ENCODE measurements around the gene NFS1. TPM values are rescaled to one million over a fixed set of nuclear protein-coding genes. Genes with fewer than 3 reads are reported as not detected.

The NFS1 gene
- total RNA-seq, 5 donors from 2014 or later (not counting 1 experiment from before 2014, with no cell fraction given), result 17.7 to 33.5 (median 31.2) TPM

DNA sequence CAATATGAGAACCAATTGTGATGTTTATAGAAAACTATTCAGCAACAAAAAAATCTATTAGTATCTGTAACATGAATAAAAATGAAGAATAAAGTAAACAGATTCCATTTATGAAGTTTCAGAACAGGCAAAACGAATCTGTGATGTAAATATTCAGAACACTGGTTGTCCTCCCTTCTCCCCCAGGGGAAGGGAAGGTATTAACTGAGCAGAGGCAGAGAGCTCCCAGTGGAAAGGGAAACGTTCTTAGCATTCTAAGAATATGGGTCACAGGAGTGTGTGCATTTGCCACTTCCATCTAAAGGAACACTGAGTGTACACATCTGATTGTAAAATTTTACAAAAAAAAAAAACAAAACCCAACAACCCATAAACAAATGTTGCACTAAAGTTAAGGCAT is 60.4 kb downstream of the NFS1 start:
- H3K27ac Mint-ChIP-seq, result no peak overlapping the region
- no peaks in the 10 kb centered on the region for H3K27me3 Mint-ChIP-seq
- no CpG with 5 or more reads among the region's 2 CpGs for WGBS (ENCODE audit: insufficient coverage)
- H3K4me3 Mint-ChIP-seq, result no peak overlapping the region
- H3K36me3 Mint-ChIP-seq, result peaks cover 4% of the 10 kb centered on the region
- peaks cover 77 to 79% (median 79%) of the 10 kb centered on the region in 3 donors for H3K4me1 Mint-ChIP-seq
- no peak overlapping the region for H3K4me3 ChIP-seq (ENCODE audit: control insufficient read depth in 1 of 2, extremely low read depth in 1 of 2, low read length in 1 of 2)
- H3K4me1 ChIP-seq (ENCODE audit: control insufficient read depth in 1 of 2, extremely low read depth in 1 of 2, insufficient read depth in 2 of 2, low read length in 2 of 2), result peaks cover 0 to 18% of the 10 kb centered on the region in 2 experiments
- H3K27me3 ChIP-seq (replicated peaks in 1 of 2; ENCODE audit: control insufficient read depth in 2 of 2, extremely low read depth in 1 of 2, insufficient read depth in 2 of 2, low read length in 1 of 2), result no peaks in the 10 kb centered on the region
- no peaks in the 10 kb centered on the region for H3K9me3 ChIP-seq
- ATAC-seq (replicated peaks in 1 of 4) (no peak), DNase-seq (no peak)
- CTCF ChIA-PET, result no interaction called here
- no peaks in the 10 kb centered on the region for H3K36me3 ChIP-seq (ENCODE audit: control insufficient read depth in 2 of 2, extremely low read depth in 1 of 2, insufficient read depth in 1 of 2, low read length in 1 of 2)
- no peak overlapping the region for H3K27ac ChIP-seq (ENCODE audit: low read length)
- H3K9me3 Mint-ChIP-seq, result no peaks in the 10 kb centered on the region
- POLR2A ChIA-PET, result no interaction called here

- no peaks in the 10 kb centered on the region for H3K27me3 Mint-ChIP-seq
- no peak overlapping the region for H3K27ac ChIP-seq (ENCODE audit: low read length)
- no peaks in the 10 kb centered on the region for H3K27me3 ChIP-seq (replicated peaks in 1 of 2; ENCODE audit: control insufficient read depth in 2 of 2, extremely low read depth in 1 of 2, insufficient read depth in 2 of 2, low read length in 1 of 2)
- peak overlapping the region in 1 of 2 donors; percentile 22 for H3K27ac Mint-ChIP-seq
- H3K4me3 Mint-ChIP-seq, result no peak overlapping the region
- H3K4me3 ChIP-seq (ENCODE audit: control insufficient read depth in 1 of 2, extremely low read depth in 1 of 2, low read length in 1 of 2), result no peak overlapping the region
- H3K4me1 Mint-ChIP-seq, result peaks cover 67 to 78% (median 67%) of the 10 kb centered on the region in 3 donors
- H3K9me3 ChIP-seq, result no peaks in the 10 kb centered on the region
- H3K36me3 ChIP-seq (ENCODE audit: control insufficient read depth in 2 of 2, extremely low read depth in 1 of 2, insufficient read depth in 1 of 2, low read length in 1 of 2), result peaks cover 0 to 9% of the 10 kb centered on the region in 2 donors
- ChIA-PET CTCF (no interaction called here), POLR2A (interaction anchor here in 1 of 2 donors (0.6 kb wide), 1 partner anchor 57 kb away, joined by 4 read pairs; no protein-coding TSS in a partner anchor)
- H3K9me3 Mint-ChIP-seq, result no peaks in the 10 kb centered on the region
- WGBS (ENCODE audit: insufficient coverage), result 94% methylated on average over 6 of the region's 6 CpGs
- no peak for DNase-seq
- H3K36me3 Mint-ChIP-seq, result peaks cover 7% of the 10 kb centered on the region
- peaks cover 0 to 22% of the 10 kb centered on the region in 2 experiments for H3K4me1 ChIP-seq (ENCODE audit: control insufficient read depth in 1 of 2, extremely low read depth in 1 of 2, insufficient read depth in 2 of 2, low read length in 2 of 2)
- no peak for ATAC-seq (replicated peaks in 1 of 4)
Measured at GRCh38 chr20:35637276-35637675, 61.9 kb downstream of the NFS1 start.

GRCh38 chr20:35636095-35636494 is 63.1 kb downstream of the NFS1 start:
- peaks cover 0 to 22% of the 10 kb centered on the region in 2 experiments for H3K4me1 ChIP-seq (ENCODE audit: control insufficient read depth in 1 of 2, extremely low read depth in 1 of 2, insufficient read depth in 2 of 2, low read length in 2 of 2)
- no peak overlapping the region for H3K4me3 ChIP-seq (ENCODE audit: control insufficient read depth in 1 of 2, extremely low read depth in 1 of 2, low read length in 1 of 2)
- DNase-seq (no peak), ATAC-seq (replicated peaks in 1 of 4) (no peak)
- H3K27ac ChIP-seq (ENCODE audit: low read length), result no peak overlapping the region
- ChIA-PET CTCF (interaction anchor here (0.5 to 0.8 kb wide), 2 partner anchors 9 to 852 kb away, joined by 4 to 7 read pairs; no protein-coding TSS in a partner anchor), POLR2A (no interaction called here)
- H3K9me3 ChIP-seq, result no peaks in the 10 kb centered on the region
- no peaks in the 10 kb centered on the region for H3K27me3 Mint-ChIP-seq
- H3K9me3 Mint-ChIP-seq, result no peaks in the 10 kb centered on the region
- peaks cover 57 to 69% (median 58%) of the 10 kb centered on the region in 3 donors for H3K4me1 Mint-ChIP-seq
- H3K27ac Mint-ChIP-seq, result peak overlapping the region in 1 of 2 donors; percentile 15
- H3K4me3 Mint-ChIP-seq, result no peak overlapping the region
- no peaks in the 10 kb centered on the region for H3K27me3 ChIP-seq (replicated peaks in 1 of 2; ENCODE audit: control insufficient read depth in 2 of 2, extremely low read depth in 1 of 2, insufficient read depth in 2 of 2, low read length in 1 of 2)
- 93% methylated on average over 1 of the region's 2 CpGs for WGBS (ENCODE audit: insufficient coverage)
- peaks cover 17% of the 10 kb centered on the region for H3K36me3 Mint-ChIP-seq
- peaks cover 3 to 21% of the 10 kb centered on the region in 2 donors for H3K36me3 ChIP-seq (ENCODE audit: control insufficient read depth in 2 of 2, extremely low read depth in 1 of 2, insufficient read depth in 1 of 2, low read length in 1 of 2)

DNA sequence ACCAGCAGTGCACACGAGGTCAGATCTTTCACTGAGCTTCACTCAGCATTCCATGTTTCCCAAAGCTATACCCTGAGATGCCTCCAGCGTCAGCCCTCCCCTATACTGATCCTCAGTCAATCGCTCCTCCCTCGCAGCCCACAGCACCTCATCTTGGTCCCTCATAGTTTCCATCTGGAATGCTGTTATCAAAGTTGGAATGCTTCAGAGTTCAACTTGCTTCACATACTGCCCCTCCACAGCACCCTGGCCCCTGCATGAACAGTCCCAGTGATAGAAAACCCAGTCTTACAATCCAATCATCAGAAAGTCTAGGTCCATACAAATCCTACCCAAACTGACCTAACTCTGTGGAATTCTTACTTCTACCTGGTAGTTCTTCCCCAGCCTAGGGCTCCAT is 63.5 kb downstream of the NFS1 start:
- ATAC-seq (replicated peaks in 1 of 4), result no peak
- Mint-ChIP-seq H3K27ac (peak overlapping the region; percentile 8 to 53), H3K4me3 (no peak overlapping the region), H3K27me3 (no peaks in the 10 kb centered on the region), H3K4me1 (peaks cover 52 to 65% (median 53%) of the 10 kb centered on the region in 3 donors), H3K9me3 (no peaks in the 10 kb centered on the region), H3K36me3 (peaks cover 19% of the 10 kb centered on the region)
- POLR2A ChIA-PET, result no interaction called here
- no peak for DNase-seq
- WGBS (ENCODE audit: insufficient coverage), result 98% methylated on average over 4 of the region's 4 CpGs
- CTCF ChIA-PET, result no interaction called here
- no peaks in the 10 kb centered on the region for H3K9me3 ChIP-seq
- no peaks in the 10 kb centered on the region for H3K27me3 ChIP-seq (replicated peaks in 1 of 2; ENCODE audit: control insufficient read depth in 2 of 2, extremely low read depth in 1 of 2, insufficient read depth in 2 of 2, low read length in 1 of 2)
- H3K4me3 ChIP-seq (ENCODE audit: control insufficient read depth in 1 of 2, extremely low read depth in 1 of 2, low read length in 1 of 2), result no peak overlapping the region
- peaks cover 0 to 22% of the 10 kb centered on the region in 2 experiments for H3K4me1 ChIP-seq (ENCODE audit: control insufficient read depth in 1 of 2, extremely low read depth in 1 of 2, insufficient read depth in 2 of 2, low read length in 2 of 2)
- no peak overlapping the region for H3K27ac ChIP-seq (ENCODE audit: low read length)
- peaks cover 8 to 25% of the 10 kb centered on the region in 2 donors for H3K36me3 ChIP-seq (ENCODE audit: control insufficient read depth in 2 of 2, extremely low read depth in 1 of 2, insufficient read depth in 1 of 2, low read length in 1 of 2)

DNA sequence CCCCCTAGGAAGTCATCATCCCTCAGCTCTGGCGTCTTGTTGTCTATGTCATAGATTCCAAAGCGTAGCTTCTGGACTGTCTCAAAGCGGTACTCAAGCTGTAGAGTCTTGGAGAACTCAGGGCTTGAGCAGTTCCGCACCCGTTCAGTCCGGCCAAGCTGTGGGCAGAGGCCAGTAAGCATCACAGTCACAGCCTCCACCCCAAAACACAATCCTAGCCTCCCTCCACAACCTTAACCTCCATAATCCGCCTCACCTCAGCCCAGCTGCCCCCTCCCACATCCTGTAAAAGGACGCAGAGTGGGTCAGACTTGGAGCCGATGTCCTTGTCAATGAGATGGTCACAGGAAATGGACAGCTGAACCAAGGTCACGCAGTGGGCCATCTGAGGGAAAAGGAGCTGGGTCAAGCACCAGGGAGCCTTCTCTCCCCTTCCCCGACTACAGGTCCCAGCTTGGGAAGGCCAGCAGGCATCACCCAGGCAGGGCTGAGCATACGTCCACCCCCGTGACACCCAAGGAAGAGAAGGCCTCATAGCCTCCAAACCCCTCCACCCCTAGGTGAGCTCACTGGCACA is 66.5 kb downstream of the NFS1 start:
- Histone ChIP-seq H3K36me3 (ENCODE audit: control insufficient read depth in 2 of 2, extremely low read depth in 1 of 2, insufficient read depth in 1 of 2, low read length in 1 of 2) (peaks cover 17 to 52% of the 10 kb centered on the region in 2 donors), H3K27ac (ENCODE audit: low read length) (no peak overlapping the region), H3K9me3 (no peaks in the 10 kb centered on the region), H3K4me3 (ENCODE audit: control insufficient read depth in 1 of 2, extremely low read depth in 1 of 2, low read length in 1 of 2) (no peak overlapping the region), H3K27me3 (replicated peaks in 1 of 2; ENCODE audit: control insufficient read depth in 2 of 2, extremely low read depth in 1 of 2, insufficient read depth in 2 of 2, low read length in 1 of 2) (no peaks in the 10 kb centered on the region), H3K4me1 (ENCODE audit: control insufficient read depth in 1 of 2, extremely low read depth in 1 of 2, insufficient read depth in 2 of 2, low read length in 2 of 2) (peaks cover 0 to 16% of the 10 kb centered on the region in 2 experiments)
- CTCF ChIA-PET, result interaction anchor here in 1 of 2 donors (0.6 kb wide), 1 partner anchor 28 kb away, joined by 3 read pairs; no protein-coding TSS in a partner anchor
- WGBS (ENCODE audit: insufficient coverage), result 99% methylated on average over 11 of the region's 13 CpGs
- no peak overlapping the region for H3K4me3 Mint-ChIP-seq
- no peaks in the 10 kb centered on the region for H3K9me3 Mint-ChIP-seq
- POLR2A ChIA-PET, result interaction anchor here (0.5 to 1.0 kb wide), 2 partner anchors 14 to 321 kb away, joined by 4 read pairs; no protein-coding TSS in a partner anchor
- no peaks in the 10 kb centered on the region for H3K27me3 Mint-ChIP-seq
- peaks cover 27 to 45% (median 29%) of the 10 kb centered on the region in 3 donors for H3K4me1 Mint-ChIP-seq
- H3K36me3 Mint-ChIP-seq, result peaks cover 38% of the 10 kb centered on the region
- H3K27ac Mint-ChIP-seq, result no peak overlapping the region
- ATAC-seq (replicated peaks in 1 of 4), result no peak
- no peak for DNase-seq

GRCh38 chr20:35630636-35631035 is 68.5 kb downstream of the NFS1 start:
- no peak overlapping the region for H3K4me3 ChIP-seq (ENCODE audit: control insufficient read depth in 1 of 2, extremely low read depth in 1 of 2, low read length in 1 of 2)
- peaks cover 17 to 69% of the 10 kb centered on the region in 2 donors for H3K36me3 ChIP-seq (ENCODE audit: control insufficient read depth in 2 of 2, extremely low read depth in 1 of 2, insufficient read depth in 1 of 2, low read length in 1 of 2)
- no peaks in the 10 kb centered on the region for H3K27me3 ChIP-seq (replicated peaks in 1 of 2; ENCODE audit: control insufficient read depth in 2 of 2, extremely low read depth in 1 of 2, insufficient read depth in 2 of 2, low read length in 1 of 2)
- no peak for DNase-seq
- H3K4me1 ChIP-seq (ENCODE audit: control insufficient read depth in 1 of 2, extremely low read depth in 1 of 2, insufficient read depth in 2 of 2, low read length in 2 of 2), result peaks cover 0 to 7% of the 10 kb centered on the region in 2 experiments
- ChIA-PET CTCF (interaction anchor here in 1 of 2 donors (0.5 to 0.7 kb wide), 2 partner anchors 189 to 366 kb away, joined by 3 read pairs; no protein-coding TSS in a partner anchor), POLR2A (interaction anchor here in 1 of 2 donors (1.1 kb wide), 1 partner anchor 11 kb away, joined by 3 read pairs; no protein-coding TSS in a partner anchor)
- Mint-ChIP-seq H3K27ac (no peak overlapping the region), H3K36me3 (peaks cover 56% of the 10 kb centered on the region), H3K4me1 (peaks cover 10 to 27% (median 13%) of the 10 kb centered on the region in 3 donors), H3K9me3 (no peaks in the 10 kb centered on the region), H3K27me3 (no peaks in the 10 kb centered on the region), H3K4me3 (no peak overlapping the region)
- no peak overlapping the region for H3K27ac ChIP-seq (ENCODE audit: low read length)
- no peaks in the 10 kb centered on the region for H3K9me3 ChIP-seq
- no CpG with 5 or more reads among the region's 4 CpGs for WGBS (ENCODE audit: insufficient coverage)
- no peak for ATAC-seq (replicated peaks in 1 of 4)
